IMR-90 (cell line): ENCODE measurements around the gene S1PR2. TPM values are rescaled to one million over a fixed set of nuclear protein-coding genes. Genes with fewer than 3 reads are reported as not detected.
A peak's percentile ranks its signal among the peaks of the same experiment; 100 is the strongest.

Experiments used
- ATAC-seq: fragments of 200-7000 bp; cut with Tn5 transposase; 2 replicates; pipeline ENCODE4 v1.9.1; 2020; ENCODE audit warnings: low read depth, mild to moderate bottlenecking, moderate library complexity
- BruUV-seq: library from RNA; stranded (reverse); fragments of 400-500 nt; replicated peaks from 2 replicates; lab custom pipeline; 2021; lab: Mats Ljungman, UMichigan
- CTCF ChIA-PET: fragments of 300-600 bp; formaldehyde crosslinking; extraction: SDS; loops from one replicate; lab custom pipeline; 2021; ENCODE audit warnings: antibody characterized with exemption; lab: Yijun Ruan, JAX
- POLR2A ChIA-PET: fragments of 300-600 bp; sonication (Branson Sonifier 250); formaldehyde crosslinking; loops from one replicate; lab custom pipeline; 2022; ENCODE audit warnings: antibody characterized with exemption; ENCODE audit not compliant: unreplicated experiment; lab: Charles Lee
- DNase-seq: peaks from one replicate; pipeline ENCODE4 v3.0.0; 2013
- H2AFZ ChIP-seq: replicated peaks from 2 replicates; pipeline ENCODE3; 2013; ENCODE audit warnings: low read length, mild to moderate bottlenecking; ENCODE audit not compliant: poor library complexity
- H2AK5ac ChIP-seq: 2 replicates; pipeline ENCODE4 v1.6.1; 2013; ENCODE audit warnings: low read depth, low read length, inconsistent platforms
- H2AK9ac ChIP-seq: replicated peaks from 2 replicates; pipeline ENCODE3; 2013; ENCODE audit warnings: mild to moderate bottlenecking, low read depth, low read length, moderate library complexity; ENCODE audit not compliant: poor library complexity
- H2BK120ac ChIP-seq: 2 replicates; pipeline ENCODE4 v1.6.1; 2013; ENCODE audit warnings: low read depth, low read length, inconsistent platforms
- H2BK15ac ChIP-seq: 3 replicates; pipeline ENCODE4 v1.6.1; 2013; ENCODE audit warnings: low read depth, low read length, inconsistent platforms
- H2BK20ac ChIP-seq: 2 replicates; pipeline ENCODE4 v1.6.1; 2013; ENCODE audit warnings: low read depth, mild to moderate bottlenecking, inconsistent platforms, low read length, moderate library complexity
- H2BK5ac ChIP-seq: 2 replicates; pipeline ENCODE4 v1.6.1; 2013; ENCODE audit warnings: mild to moderate bottlenecking, low read depth, low read length, inconsistent platforms; ENCODE audit not compliant: poor library complexity, severe bottlenecking
- H3K14ac ChIP-seq: replicated peaks from 2 replicates; pipeline ENCODE4 v1.6.1; 2013; ENCODE audit warnings: low read depth, low read length, inconsistent platforms
- H3K18ac ChIP-seq: 2 replicates; pipeline ENCODE4 v1.6.1; 2013; ENCODE audit warnings: low read depth, low read length, control low read depth
- H3K23ac ChIP-seq: 2 replicates; pipeline ENCODE4 v1.6.1; 2013; ENCODE audit warnings: low read depth, low read length, inconsistent platforms
- H3K27ac ChIP-seq: 2 replicates; pipeline ENCODE4 v1.5.1; 2013; ENCODE audit warnings: mild to moderate bottlenecking, control low read depth, low read length; ENCODE audit not compliant: insufficient read depth
- H3K27me3 ChIP-seq: 2 replicates; pipeline ENCODE4 v1.6.1; 2013; ENCODE audit warnings: low read length; ENCODE audit not compliant: control insufficient read depth, insufficient read depth
- H3K36me3 ChIP-seq: 2 replicates; pipeline ENCODE4 v1.6.1; 2013; ENCODE audit warnings: low read length, mixed read lengths; ENCODE audit not compliant: control insufficient read depth, insufficient read depth
- H3K4ac ChIP-seq: 2 replicates; pipeline ENCODE4 v1.6.1; 2013; ENCODE audit warnings: low read depth, low read length, inconsistent platforms
- H3K4me1 ChIP-seq: 2 replicates; pipeline ENCODE4 v1.6.1; 2013; ENCODE audit warnings: low read length, mixed read lengths; ENCODE audit not compliant: control insufficient read depth, insufficient read depth
- H3K4me2 ChIP-seq: 2 replicates; pipeline ENCODE4 v1.6.1; 2013; ENCODE audit warnings: low read depth, mild to moderate bottlenecking, control low read depth, low read length, moderate library complexity
- H3K4me3 ChIP-seq: 2 replicates; pipeline ENCODE4 v1.5.1; 2013; ENCODE audit warnings: low read depth, mild to moderate bottlenecking, control low read depth, low read length, moderate library complexity; ENCODE audit not compliant: insufficient read depth
- H3K56ac ChIP-seq: 2 replicates; pipeline ENCODE4 v1.6.1; 2013; ENCODE audit warnings: low read length, inconsistent platforms; ENCODE audit not compliant: insufficient read depth; ENCODE audit errors: extremely low read depth
- H3K79me1 ChIP-seq, 2 experiments: 2 replicates each; pipeline ENCODE4 v1.6.1; 2013; ENCODE audit warnings: low read length in 2 of 2, inconsistent platforms in 1 of 2, low read depth in 1 of 2
- H3K9ac ChIP-seq: 2 replicates; pipeline ENCODE4 v1.6.1; 2013; ENCODE audit warnings: low read depth, low read length, control low read depth
- H3K9me1 ChIP-seq: 2 replicates; pipeline ENCODE4 v1.6.1; 2013; ENCODE audit warnings: low read length, inconsistent platforms; ENCODE audit not compliant: insufficient read depth
- H3K9me3 ChIP-seq: 2 replicates; pipeline ENCODE4 v1.6.1; 2013; ENCODE audit warnings: low read length; ENCODE audit not compliant: control insufficient read depth, insufficient read depth
- H4K20me1 ChIP-seq: 2 replicates; pipeline ENCODE4 v1.6.1; 2013; ENCODE audit warnings: low read length, inconsistent platforms; ENCODE audit not compliant: insufficient read depth
- H4K5ac ChIP-seq: 2 replicates; pipeline ENCODE4 v1.6.1; 2013; ENCODE audit warnings: mild to moderate bottlenecking, low read depth, low read length, control low read depth
- H4K8ac ChIP-seq, 2 experiments: 2 replicates each; pipeline ENCODE4 v1.6.1; 2013; ENCODE audit warnings: low read depth in 2 of 2, low read length in 2 of 2, control low read depth in 1 of 2, inconsistent platforms in 1 of 2
- H4K91ac ChIP-seq: 2 replicates; pipeline ENCODE4 v1.6.1; 2013; ENCODE audit warnings: low read depth, low read length, inconsistent platforms; ENCODE audit not compliant: insufficient read depth
- BHLHE40 ChIP-seq: fragments of 150-350 bp; IDR thresholded peaks from 2 replicates; pipeline ENCODE4 v1.6.1; 2016; ENCODE audit warnings: mild to moderate bottlenecking, low read depth, low read length
- CEBPB ChIP-seq: IDR thresholded peaks from 2 replicates; pipeline ENCODE4 v1.6.1; 2012; ENCODE audit warnings: low read depth, low read length, improper control_type of control experiment
- CHD1 ChIP-seq: IDR thresholded peaks from 2 replicates; pipeline ENCODE4 v1.6.1; 2012; ENCODE audit warnings: low read depth, low read length, improper control_type of control experiment
- ELK1 ChIP-seq: fragments of 150-350 bp; IDR thresholded peaks from 2 replicates; pipeline ENCODE4 v1.6.1; 2016; ENCODE audit warnings: low read depth, mild to moderate bottlenecking, low read length, moderate library complexity, borderline replicate concordance
- FOS ChIP-seq: fragments of 150-350 bp; IDR thresholded peaks from 2 replicates; pipeline ENCODE4 v1.6.1; 2016; ENCODE audit warnings: low read depth, low read length
- MAFK ChIP-seq: IDR thresholded peaks from 2 replicates; pipeline ENCODE4 v1.6.1; 2012; ENCODE audit warnings: low read depth, low read length, improper control_type of control experiment
- MXI1 ChIP-seq: IDR thresholded peaks from 2 replicates; pipeline ENCODE4 v1.6.1; 2012; ENCODE audit warnings: low read depth, mild to moderate bottlenecking, low read length, moderate library complexity, borderline replicate concordance
- NFE2L2 ChIP-seq: fragments of 150-350 bp; IDR thresholded peaks from 2 replicates; pipeline ENCODE4 v1.6.1; 2016; ENCODE audit warnings: low read depth, mild to moderate bottlenecking, low read length
- RCOR1 ChIP-seq: IDR thresholded peaks from 2 replicates; pipeline ENCODE4 v1.6.1; 2012; ENCODE audit warnings: mild to moderate bottlenecking, low read length, improper control_type of control experiment; ENCODE audit not compliant: insufficient replicate concordance
- RFX5 ChIP-seq: IDR thresholded peaks from 2 replicates; pipeline ENCODE4 v1.8.0; 2012; ENCODE audit warnings: low read depth, mild to moderate bottlenecking, low read length, moderate library complexity
- WGBS, 2 experiments: methylation state at CpG; one replicate each; pipeline versions ENCODE4 v1.1.5 to v1.1.7; 2013; ENCODE audit warnings: missing lambda C conversion rate in 2 of 2; ENCODE audit not compliant: insufficient read length in 1 of 2; ENCODE audit errors: extremely low coverage in 2 of 2; 5-methylcytosine and 5-hydroxymethylcytosine counted together
- dilution Hi-C: fragments of 300-500 bp; cut with HindIII; formaldehyde crosslinking; loops from one replicate; pipeline ENCODE4 v1.14.3; 2018; ENCODE audit warnings: low sequenced_read_pairs; ENCODE audit not compliant: unreplicated experiment
- in situ Hi-C: fragments of 300-500 bp; cut with MboI; formaldehyde crosslinking; loops from 3 replicates; pipeline ENCODE4 v1.14.3; 2019; ENCODE audit warnings: low sequenced_read_pairs, inconsistent platforms, mixed read lengths
- intact Hi-C: fragments of 100-400 bp; cut with micrococcal nuclease; formaldehyde crosslinking; loops from 2 replicates; pipeline ENCODE4 v1.10.0; 2022
- polyA plus RNA-seq, 3 experiments: library from polyadenylated mRNA; depleted of rRNA; stranded (reverse); fragments of >200 nt; gene quantifications; 2 replicates each; pipeline ENCODE4 v1.2.3, GENCODE V29; 2012; ENCODE audit warnings: low replicate concordance in 1 of 3
- total RNA-seq: library from RNA; depleted of rRNA; stranded (reverse); fragments of >200 nt; gene quantifications from 2 replicates; pipeline ENCODE4 v1.2.3, GENCODE V29; 2012

S1PR2 gene
- total and polyA plus RNA-seq, 2 of the 4 experiments (the other 2 are of a cell fraction) = 14.0 to 15.0 TPM

DNA sequence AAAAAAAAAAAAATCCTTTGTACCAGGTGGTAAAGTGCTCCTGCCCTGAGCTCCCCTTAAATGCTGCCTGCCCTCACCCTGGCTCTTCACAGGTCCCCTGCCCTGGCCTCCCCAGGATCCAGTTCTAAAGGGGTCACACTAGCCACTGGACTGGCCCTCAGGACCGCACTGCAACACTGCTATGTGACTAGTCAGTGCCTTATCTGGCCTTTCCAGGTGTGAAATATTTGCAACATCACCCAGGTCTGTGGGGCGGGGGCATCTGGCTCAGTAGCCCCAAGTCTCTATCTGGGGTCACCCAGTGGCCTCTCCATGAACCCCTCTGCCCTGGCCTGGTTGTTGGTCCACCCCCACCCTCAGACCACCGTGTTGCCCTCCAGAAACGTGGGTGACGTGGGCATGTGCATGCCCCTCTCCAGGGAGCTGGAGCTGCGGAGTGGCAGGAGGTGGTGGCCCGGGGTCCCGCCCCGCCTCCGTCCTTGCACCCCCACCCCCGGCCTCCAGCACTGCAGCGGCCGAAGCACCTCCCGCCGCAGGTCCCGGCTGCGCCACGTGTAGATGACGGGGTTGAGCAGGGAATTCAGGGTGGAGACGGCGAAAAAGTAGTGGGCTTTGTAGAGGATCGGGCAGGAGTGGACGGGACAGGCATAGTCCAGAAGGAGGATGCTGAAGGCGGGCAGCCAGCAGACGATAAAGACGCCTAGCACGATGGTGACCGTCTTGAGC, 7.5 kb downstream of the S1PR2 start:
- peaks cover 21% of the 10 kb centered on the region for H3K9me1 ChIP-seq
- H3K23ac ChIP-seq = no peak overlapping the region
- H2BK5ac ChIP-seq = no peak overlapping the region
- H3K9ac ChIP-seq = no peak overlapping the region
- no peak overlapping the region for H2BK120ac ChIP-seq
- H3K36me3 ChIP-seq = peaks cover 38% of the 10 kb centered on the region
- H3K14ac ChIP-seq = no peak overlapping the region
- H3K27me3 ChIP-seq = no peaks in the 10 kb centered on the region
- no peak overlapping the region for H3K27ac ChIP-seq
- H3K79me1 ChIP-seq = peaks cover 17 to 82% of the 10 kb centered on the region in 2 experiments; a peak in 3 of 4 replicates
- H2BK15ac ChIP-seq = no peak overlapping the region
- no peak for DNase-seq
- H3K4me3 ChIP-seq = no peak overlapping the region
- ChIA-PET CTCF (no interaction called here), POLR2A (no interaction called here)
- no peak for ATAC-seq
- no peak overlapping the region for H3K4me2 ChIP-seq
- H3K56ac ChIP-seq = no peak overlapping the region
- 86% methylated on average over 18 of the region's 28 CpGs; no CpG with 5 or more reads in 1 of the 2 experiments for WGBS, 2 experiments
- H3K4ac ChIP-seq = no peak overlapping the region
- H4K5ac ChIP-seq = no peak overlapping the region
- TF ChIP-seq ELK1 = no peak
- no peak for TF ChIP-seq FOS
- no peak for TF ChIP-seq CEBPB
- no peak for TF ChIP-seq BHLHE40
- no peak for TF ChIP-seq RFX5
- no peak for TF ChIP-seq MAFK
- TF ChIP-seq RCOR1 = no peak
- TF ChIP-seq CHD1 = no peak
- no peak for TF ChIP-seq MXI1
- TF ChIP-seq NFE2L2 = no peak
- no peak overlapping the region for H2AFZ ChIP-seq
- H4K20me1 ChIP-seq = peaks cover 21% of the 10 kb centered on the region
- H2AK9ac ChIP-seq = peak overlapping the region; percentile 42
- peaks cover 25% of the 10 kb centered on the region for H3K4me1 ChIP-seq
- intact Hi-C loops = no loop called here
- H4K8ac ChIP-seq = no peak overlapping the region
- no TSS peak for BruUV-seq
- H3K9me3 ChIP-seq = no peaks in the 10 kb centered on the region
- H2AK5ac ChIP-seq = peak overlapping the region; percentile 38; the same call in 1 of the 2 replicates
- in situ Hi-C loops = no loop called here
- no peak overlapping the region for H3K18ac ChIP-seq
- no peak overlapping the region for H4K91ac ChIP-seq
- dilution Hi-C loops = no loop called here
- no peak overlapping the region for H2BK20ac ChIP-seq
